Tibial nerve (tissue), 3 donors: ENCODE measurements around the gene SOST.

Source experiments
- POLR2A ChIP-seq, 2 donors: fragments of 450-650 bp; IDR thresholded peaks; one replicate each; pipeline ENCODE4 v1.6.1; 2017; ENCODE audit warnings: antibody characterized with exemption in 2 of 2, mild to moderate bottlenecking in 2 of 2, moderate library complexity in 2 of 2
- TF ChIP-seq, protein P1 (sequence below), 5 experiments: fragments of 200-600 bp in 3 of 5; fragments of 450-650 bp in 2 of 5; sonication (generic) in 3 of 5; IDR thresholded peaks; one replicate each; pipeline ENCODE4 v1.5.1; 2016 to 2019; ENCODE audit warnings: antibody characterized with exemption in 5 of 5, mild to moderate bottlenecking in 3 of 5, moderate library complexity in 2 of 5

GRCh38 chr17:43774304-43775250, 16.0 kb upstream of the SOST start:
- TF ChIP-seq POLR2A (IDR thresholded peaks at IDR 0.05): no peak
- TF ChIP-seq, protein P1, sequence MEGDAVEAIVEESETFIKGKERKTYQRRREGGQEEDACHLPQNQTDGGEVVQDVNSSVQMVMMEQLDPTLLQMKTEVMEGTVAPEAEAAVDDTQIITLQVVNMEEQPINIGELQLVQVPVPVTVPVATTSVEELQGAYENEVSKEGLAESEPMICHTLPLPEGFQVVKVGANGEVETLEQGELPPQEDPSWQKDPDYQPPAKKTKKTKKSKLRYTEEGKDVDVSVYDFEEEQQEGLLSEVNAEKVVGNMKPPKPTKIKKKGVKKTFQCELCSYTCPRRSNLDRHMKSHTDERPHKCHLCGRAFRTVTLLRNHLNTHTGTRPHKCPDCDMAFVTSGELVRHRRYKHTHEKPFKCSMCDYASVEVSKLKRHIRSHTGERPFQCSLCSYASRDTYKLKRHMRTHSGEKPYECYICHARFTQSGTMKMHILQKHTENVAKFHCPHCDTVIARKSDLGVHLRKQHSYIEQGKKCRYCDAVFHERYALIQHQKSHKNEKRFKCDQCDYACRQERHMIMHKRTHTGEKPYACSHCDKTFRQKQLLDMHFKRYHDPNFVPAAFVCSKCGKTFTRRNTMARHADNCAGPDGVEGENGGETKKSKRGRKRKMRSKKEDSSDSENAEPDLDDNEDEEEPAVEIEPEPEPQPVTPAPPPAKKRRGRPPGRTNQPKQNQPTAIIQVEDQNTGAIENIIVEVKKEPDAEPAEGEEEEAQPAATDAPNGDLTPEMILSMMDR (IDR thresholded peaks at IDR 0.05): no peak
